Muscle of leg (tissue), 11 donors: ENCODE data around the gene PFN3. TPM values are rescaled to one million over a fixed set of nuclear protein-coding genes. Genes with fewer than 3 reads are reported as not detected.

Experiments used
- DNase-seq: peaks from one replicate; pipeline ENCODE4 v3.0.0; 2013
- H3K27ac ChIP-seq: one replicate; pipeline ENCODE4 v1.5.1; 2013; ENCODE audit warnings: mild to moderate bottlenecking, low read length, control low read depth
- H3K27me3 ChIP-seq: one replicate; pipeline ENCODE4 v1.6.1; 2013; ENCODE audit warnings: low read length; ENCODE audit not compliant: control insufficient read depth, insufficient read depth
- H3K36me3 ChIP-seq: one replicate; pipeline ENCODE4 v1.6.1; 2013; ENCODE audit warnings: low read length; ENCODE audit not compliant: control insufficient read depth, insufficient read depth
- H3K4me1 ChIP-seq: one replicate; pipeline ENCODE4 v1.6.1; 2013; ENCODE audit warnings: low read length; ENCODE audit not compliant: control insufficient read depth, insufficient read depth
- H3K4me3 ChIP-seq: one replicate; pipeline ENCODE4 v1.5.1; 2013; ENCODE audit warnings: low read length, control low read depth
- H3K9me3 ChIP-seq: replicated peaks from 2 replicates; pipeline ENCODE4 v1.6.1; 2013; ENCODE audit warnings: low read depth, low read length; ENCODE audit not compliant: control insufficient read depth
- WGBS: methylation state at CpG from one replicate; pipeline ENCODE4 v1.1.5; 2013; ENCODE audit warnings: missing lambda C conversion rate; ENCODE audit not compliant: insufficient coverage; 5-methylcytosine and 5-hydroxymethylcytosine counted together
- polyA plus RNA-seq, 8 donors: library from polyadenylated mRNA; unstranded; fragments of 120-200 nt; gene quantifications; one replicate each; pipeline versions ENCODE4 v1.2.1 to v1.2.3, GENCODE V29; 2013; ENCODE audit warnings: inconsistent platforms in 1 of 8, low replicate concordance in 1 of 8; ENCODE audit not compliant: insufficient read length in 8 of 8, insufficient read depth in 1 of 8
- total RNA-seq: library from RNA; stranded (reverse); fragments of 120-200 nt; gene quantifications from one replicate; pipeline ENCODE4 v1.2.4, GENCODE V29; 2013

Gene PFN3
- total and polyA plus RNA-seq, 9 donors: not detected

DNA sequence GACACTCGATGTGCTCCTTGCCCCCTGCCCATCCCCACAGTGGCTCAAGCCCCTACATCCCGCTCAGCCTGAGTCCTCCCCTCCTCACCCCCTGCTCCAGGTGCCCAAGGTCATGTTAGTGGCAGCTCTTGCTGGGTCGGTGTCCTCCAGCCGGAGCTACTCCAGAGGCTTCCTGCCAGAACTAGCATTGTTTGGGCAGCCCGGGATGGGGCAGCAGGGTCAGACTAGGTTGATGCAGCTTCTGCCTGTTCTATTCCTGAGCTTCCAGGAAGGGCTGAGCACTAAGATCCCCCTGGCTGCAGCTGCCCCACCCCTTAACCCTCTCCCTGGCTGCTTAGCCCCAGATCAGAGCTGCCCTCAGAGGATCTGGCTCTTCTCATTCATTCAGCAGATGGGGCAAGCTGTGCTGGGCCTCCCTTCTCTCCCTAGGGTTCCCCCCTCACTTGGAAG is 42.1 kb downstream of the PFN3 start:
- Histone ChIP-seq H3K4me3 (peak overlapping the region; percentile 37), H3K27ac (peak overlapping the region; percentile 13), H3K9me3 (no peaks in the 10 kb centered on the region), H3K36me3 (no peaks in the 10 kb centered on the region), H3K27me3 (peaks cover 10% of the 10 kb centered on the region), H3K4me1 (peaks cover 22% of the 10 kb centered on the region)
- 69% methylated on average over 4 of the region's 5 CpGs for WGBS
- no peak for DNase-seq

DNA sequence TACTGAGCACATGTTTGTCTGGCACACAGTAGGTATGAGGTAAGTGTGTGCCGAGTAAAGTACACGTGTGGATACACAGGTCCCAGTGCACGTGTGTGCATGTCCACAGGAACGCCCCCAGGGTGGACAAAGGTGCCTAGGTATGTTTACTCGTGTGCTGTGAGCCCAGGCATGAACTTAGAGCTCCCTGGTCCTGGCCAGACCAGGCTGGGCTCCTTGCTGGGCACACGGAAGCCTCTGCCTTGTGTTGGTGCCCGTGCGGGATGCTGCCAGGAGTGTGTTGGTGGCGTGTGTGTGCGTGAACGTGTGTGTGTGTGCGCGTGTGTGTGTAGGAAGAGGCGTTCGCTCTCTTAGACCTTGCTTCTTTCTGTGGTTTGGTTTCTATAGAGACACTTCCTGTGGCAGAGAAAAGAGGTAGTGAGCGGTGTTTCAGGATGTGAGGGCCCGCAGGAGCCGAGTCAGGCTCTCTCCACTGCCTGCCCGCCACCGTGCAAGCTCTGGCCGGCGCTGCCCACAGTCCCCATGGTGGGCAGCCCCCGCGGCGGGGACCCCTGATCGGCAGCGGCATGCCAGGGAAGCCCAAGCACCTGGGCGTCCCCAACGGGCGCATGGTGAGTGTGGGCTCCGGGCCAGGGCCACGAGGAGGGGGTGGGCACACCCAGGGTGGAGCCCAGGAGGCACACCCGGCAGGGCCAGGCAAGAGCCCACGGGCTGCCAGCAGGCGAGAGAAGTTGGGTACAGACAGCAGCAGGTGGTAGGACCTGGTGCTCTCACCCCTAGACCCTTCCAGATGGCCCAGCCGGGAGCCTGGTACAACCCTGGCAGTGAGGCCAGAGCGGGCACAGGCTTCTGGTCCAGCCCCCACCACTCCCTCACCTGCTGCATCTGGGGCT is 42.8 kb downstream of the PFN3 start, which contains the start of gene RGS14:
Gene RGS14, plus strand, starts transcription at position 466 of the 893 bp plus-strand sequence. Its CDS starts 101 bp downstream, at position 567.
- no peaks in the 10 kb centered on the region for H3K9me3 ChIP-seq
- H3K27ac ChIP-seq: peak within 1 kb of the TSS; percentile 13
- H3K4me1 ChIP-seq: peaks cover 17% of the 10 kb centered on the region
- no peaks in the 10 kb centered on the region for H3K36me3 ChIP-seq
- peak within 1 kb of the TSS; percentile 37 for H3K4me3 ChIP-seq
- peak; percentile 70 for DNase-seq
- WGBS: 44% methylated on average over 31 of the region's 37 CpGs
- peaks cover 6% of the 10 kb centered on the region for H3K27me3 ChIP-seq

DNA sequence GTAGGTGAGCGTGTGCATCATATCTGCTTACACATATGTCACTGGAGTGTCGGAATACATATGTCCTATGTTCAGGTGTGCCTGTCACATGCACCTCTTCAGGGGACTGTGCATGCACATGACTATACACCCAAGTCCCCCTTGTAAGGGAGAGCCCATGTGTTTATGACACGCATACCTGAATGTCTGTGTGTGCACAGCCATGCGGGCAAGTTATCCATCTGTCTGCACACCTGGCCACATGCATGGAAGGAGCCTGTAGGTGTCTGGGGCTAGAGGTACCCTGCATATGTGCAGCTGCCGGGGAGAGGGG is 43.4 kb downstream of the PFN3 start:
- H3K27ac ChIP-seq: no peak overlapping the region

DNA sequence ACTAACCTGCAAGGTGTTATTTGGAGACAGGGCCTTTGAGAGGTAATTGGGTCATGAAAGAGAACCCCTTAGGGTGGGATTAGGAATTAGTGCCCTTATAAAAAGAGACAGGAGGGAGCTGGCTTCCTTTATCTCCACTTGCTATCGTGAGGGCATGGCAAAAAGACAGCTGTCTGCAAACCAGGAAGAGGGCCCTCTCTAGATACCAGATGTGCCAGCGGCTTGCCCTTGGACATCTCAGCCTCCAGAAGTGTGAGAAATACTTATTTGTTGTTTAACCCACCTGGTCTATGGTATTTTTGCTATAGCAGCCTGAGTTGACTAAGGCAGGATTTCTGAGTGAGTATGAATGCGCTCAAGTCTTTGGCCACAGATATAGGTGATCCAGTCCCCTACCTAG is 43.7 kb downstream of the PFN3 start:
- DNase-seq: no peak
- no peaks in the 10 kb centered on the region for H3K36me3 ChIP-seq
- no peak overlapping the region for H3K4me3 ChIP-seq
- no peaks in the 10 kb centered on the region for H3K9me3 ChIP-seq
- H3K4me1 ChIP-seq: peaks cover 19% of the 10 kb centered on the region
- H3K27ac ChIP-seq: no peak overlapping the region
- peaks cover 6% of the 10 kb centered on the region for H3K27me3 ChIP-seq
- no CpG with 5 or more reads among the region's 3 CpGs for WGBS

More for the DNA sequence above, 43.4 kb downstream of the PFN3 start:
- peaks cover 17% of the 10 kb centered on the region for H3K4me1 ChIP-seq
- H3K27me3 ChIP-seq: peaks cover 6% of the 10 kb centered on the region
- no peak overlapping the region for H3K4me3 ChIP-seq
- 74% methylated on average over 4 of the region's 5 CpGs for WGBS
- no peaks in the 10 kb centered on the region for H3K9me3 ChIP-seq
- H3K36me3 ChIP-seq: no peaks in the 10 kb centered on the region
- DNase-seq: no peak

DNA sequence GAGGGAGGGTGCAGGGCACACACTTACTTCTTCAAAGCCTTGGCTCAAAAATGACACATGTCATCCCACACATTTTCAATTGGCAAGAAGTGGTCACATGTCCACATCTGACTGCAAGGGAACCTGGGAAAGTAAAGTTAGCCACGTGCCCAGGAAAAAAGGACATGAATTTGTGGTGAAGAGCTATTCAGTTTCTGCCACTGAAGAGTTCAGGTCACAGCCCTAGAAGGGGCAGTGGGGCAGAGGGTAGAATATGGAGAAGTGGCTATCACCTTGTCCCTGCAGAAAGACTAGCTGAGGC is 44.6 kb downstream of the PFN3 start:
- no peak overlapping the region for H3K27ac ChIP-seq
- WGBS: 38% methylated on average over 1 of the region's 1 CpG
- peaks cover 22% of the 10 kb centered on the region for H3K4me1 ChIP-seq
- no peaks in the 10 kb centered on the region for H3K9me3 ChIP-seq
- H3K4me3 ChIP-seq: no peak overlapping the region
- no peaks in the 10 kb centered on the region for H3K36me3 ChIP-seq
- H3K27me3 ChIP-seq: peaks cover 6% of the 10 kb centered on the region
- DNase-seq: no peak

DNA sequence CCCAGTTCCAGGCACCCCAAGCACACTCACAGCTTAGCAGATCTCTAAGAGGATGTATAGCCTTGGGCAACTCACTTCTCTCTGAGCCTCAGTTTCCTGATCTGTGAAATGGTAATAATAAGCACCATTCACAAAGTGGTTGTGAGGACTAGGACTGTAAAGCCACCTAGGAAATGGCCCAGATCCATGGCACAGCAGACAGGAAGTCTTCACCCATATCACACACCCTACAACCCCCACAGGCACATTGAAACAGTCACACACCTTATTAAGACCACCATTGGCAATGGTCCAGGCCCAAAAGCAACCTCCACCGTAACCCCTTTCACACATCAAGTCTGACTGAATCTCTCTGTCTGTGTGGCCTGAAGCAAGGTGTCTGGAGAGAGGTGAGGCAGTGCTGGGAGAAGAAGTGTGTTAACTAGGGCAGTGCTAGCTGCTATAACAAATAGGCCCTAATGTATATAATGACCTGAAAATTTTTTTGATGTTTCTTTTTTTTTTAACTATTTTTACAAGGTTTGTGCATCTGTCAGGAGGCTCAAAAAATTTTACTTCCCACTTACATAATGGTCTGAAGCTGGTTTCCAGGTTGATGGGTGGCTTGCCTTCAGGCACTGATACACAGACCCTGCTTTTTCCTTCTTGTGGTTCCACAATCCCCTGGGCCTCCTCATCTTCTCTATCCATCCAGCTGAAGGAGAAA is 45.1 kb downstream of the PFN3 start:
- no peak for DNase-seq
- H3K4me1 ChIP-seq: peaks cover 27% of the 10 kb centered on the region
- H3K36me3 ChIP-seq: peaks cover 1% of the 10 kb centered on the region
- H3K9me3 ChIP-seq: no peaks in the 10 kb centered on the region
- H3K27me3 ChIP-seq: peaks cover 6% of the 10 kb centered on the region
- H3K4me3 ChIP-seq: no peak overlapping the region
- no CpG with 5 or more reads among the region's 1 CpG for WGBS
- H3K27ac ChIP-seq: no peak overlapping the region

DNA sequence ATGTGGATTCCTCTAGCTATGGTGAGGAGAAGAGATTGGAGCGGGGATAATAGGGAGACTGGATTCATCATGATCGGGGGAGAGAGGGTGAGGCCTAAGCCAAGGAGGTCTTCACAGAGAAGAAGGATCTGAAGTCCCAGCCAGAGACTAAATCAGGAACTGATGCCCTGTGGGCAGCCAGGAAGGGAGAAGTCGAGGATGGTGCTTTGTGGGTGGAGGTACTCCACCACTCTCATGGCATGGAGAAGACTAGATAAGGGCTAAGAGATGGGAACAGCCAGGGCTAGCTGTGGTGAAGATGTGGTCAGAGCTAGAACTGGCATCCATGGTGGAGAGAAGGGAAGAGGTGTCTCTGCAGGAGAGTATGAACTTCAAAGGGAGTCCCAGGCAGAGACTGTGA is 45.8 kb downstream of the PFN3 start:
- H3K27ac ChIP-seq: no peak overlapping the region
- DNase-seq: no peak
- peaks cover 33% of the 10 kb centered on the region for H3K4me1 ChIP-seq
- H3K36me3 ChIP-seq: peaks cover 5% of the 10 kb centered on the region
- H3K27me3 ChIP-seq: peaks cover 6% of the 10 kb centered on the region
- H3K4me3 ChIP-seq: no peak overlapping the region
- H3K9me3 ChIP-seq: no peaks in the 10 kb centered on the region
- WGBS: 59% methylated on average over 3 of the region's 3 CpGs

DNA sequence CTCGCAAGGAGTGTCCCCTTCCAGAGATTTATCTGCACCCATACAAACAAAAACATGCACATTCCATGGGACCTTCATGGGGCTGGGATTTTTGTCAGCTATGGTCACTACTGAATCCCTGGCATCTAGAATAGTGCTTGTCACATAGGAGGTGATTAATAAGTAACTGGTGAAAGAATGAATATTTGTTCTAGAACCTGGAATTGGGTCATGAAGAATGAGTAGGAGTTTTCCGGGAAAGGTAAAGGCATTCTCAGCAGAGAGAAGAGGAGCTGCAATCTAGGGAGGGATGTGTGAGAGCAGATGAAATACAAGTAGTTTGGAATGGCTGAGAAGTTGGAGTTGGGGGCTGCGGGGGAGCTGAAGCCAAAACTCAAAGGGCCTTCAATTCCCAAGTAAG is 46.2 kb downstream of the PFN3 start:
- WGBS: 74% methylated on average over 2 of the region's 3 CpGs
- Histone ChIP-seq H3K9me3 (no peaks in the 10 kb centered on the region), H3K27ac (no peak overlapping the region), H3K4me3 (no peak overlapping the region), H3K4me1 (peaks cover 33% of the 10 kb centered on the region), H3K36me3 (peaks cover 5% of the 10 kb centered on the region), H3K27me3 (peaks cover 6% of the 10 kb centered on the region)
- DNase-seq: no peak

DNA sequence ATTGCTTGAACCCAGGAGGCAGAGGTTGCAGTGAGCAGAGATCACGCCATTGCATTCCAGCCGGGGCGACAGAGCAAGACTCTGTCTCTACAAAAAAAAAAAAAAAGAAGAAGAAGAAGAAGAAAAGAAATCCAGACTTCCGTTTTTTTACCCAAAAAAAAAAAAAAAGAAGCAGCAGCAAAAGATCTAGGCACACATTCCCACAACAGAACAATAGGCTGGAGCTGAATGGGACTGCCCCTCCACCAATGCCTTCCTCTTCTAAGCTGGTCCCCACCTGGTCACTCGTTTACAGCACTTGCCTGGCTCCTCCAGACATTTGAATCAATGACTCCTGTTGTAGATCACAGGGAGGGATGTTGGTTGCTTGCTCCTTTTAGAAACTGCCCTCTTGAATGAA is 47.4 kb downstream of the PFN3 start:
- Histone ChIP-seq H3K36me3 (peaks cover 10% of the 10 kb centered on the region), H3K4me3 (no peak overlapping the region), H3K27me3 (peaks cover 4% of the 10 kb centered on the region), H3K9me3 (no peaks in the 10 kb centered on the region), H3K4me1 (peaks cover 29% of the 10 kb centered on the region), H3K27ac (no peak overlapping the region)
- DNase-seq: no peak
- WGBS: no CpG with 5 or more reads among the region's 5 CpGs
